Activated CD8-positive, alpha-beta memory T cell treated with anti-CD3 and anti-CD28 coated beads, Interleukin-2, amount 10 ng/mL, durations not matched to agents 7 days and 5 days (primary cell): ENCODE measurements around the gene ADCY10. TPM values are rescaled to one million over a fixed set of nuclear protein-coding genes. Genes with fewer than 3 reads are reported as not detected.

Source experiments
- ATAC-seq: fragments of 150-1000 bp; cut with Tn5 transposase; one replicate; pipeline ENCODE4 v1.10.0; 2021; ENCODE audit warnings: moderate library complexity
- CTCF ChIA-PET: fragments of 350-600 bp; sonication (Branson Sonifier 250); formaldehyde crosslinking; loops from one replicate; lab custom pipeline; 2021; ENCODE audit warnings: antibody characterized with exemption; lab: Charles Lee
- DNase-seq: peaks from one replicate; pipeline ENCODE4 v3.0.0-alpha.2; 2020
- H3K27ac Mint-ChIP-seq: one replicate; pipeline ENCODE4 v1.8.0; 2021; ENCODE audit warnings: mild to moderate bottlenecking, mixed read lengths
- H3K27me3 Mint-ChIP-seq: one replicate; pipeline ENCODE4 v1.8.0; 2021; ENCODE audit warnings: mixed read lengths
- H3K36me3 Mint-ChIP-seq: one replicate; pipeline ENCODE4 v1.8.0; 2021; ENCODE audit warnings: mild to moderate bottlenecking, mixed read lengths
- H3K4me1 Mint-ChIP-seq: one replicate; pipeline ENCODE4 v1.8.0; 2021; ENCODE audit warnings: mixed read lengths
- H3K4me3 Mint-ChIP-seq: one replicate; pipeline ENCODE4 v1.8.0; 2021; ENCODE audit warnings: mild to moderate bottlenecking, moderate library complexity, mixed read lengths
- H3K9me3 Mint-ChIP-seq: one replicate; pipeline ENCODE4 v1.8.0; 2022; ENCODE audit warnings: low read depth, mixed read lengths
- total RNA-seq, 2 experiments: library from RNA; stranded (reverse); gene quantifications; one replicate each; pipeline ENCODE4 v1.2.3, GENCODE V29; 2021

The ADCY10 gene
- total RNA-seq, 2 experiments from 2014 or later, result 0.07 to 0.32 TPM

DNA sequence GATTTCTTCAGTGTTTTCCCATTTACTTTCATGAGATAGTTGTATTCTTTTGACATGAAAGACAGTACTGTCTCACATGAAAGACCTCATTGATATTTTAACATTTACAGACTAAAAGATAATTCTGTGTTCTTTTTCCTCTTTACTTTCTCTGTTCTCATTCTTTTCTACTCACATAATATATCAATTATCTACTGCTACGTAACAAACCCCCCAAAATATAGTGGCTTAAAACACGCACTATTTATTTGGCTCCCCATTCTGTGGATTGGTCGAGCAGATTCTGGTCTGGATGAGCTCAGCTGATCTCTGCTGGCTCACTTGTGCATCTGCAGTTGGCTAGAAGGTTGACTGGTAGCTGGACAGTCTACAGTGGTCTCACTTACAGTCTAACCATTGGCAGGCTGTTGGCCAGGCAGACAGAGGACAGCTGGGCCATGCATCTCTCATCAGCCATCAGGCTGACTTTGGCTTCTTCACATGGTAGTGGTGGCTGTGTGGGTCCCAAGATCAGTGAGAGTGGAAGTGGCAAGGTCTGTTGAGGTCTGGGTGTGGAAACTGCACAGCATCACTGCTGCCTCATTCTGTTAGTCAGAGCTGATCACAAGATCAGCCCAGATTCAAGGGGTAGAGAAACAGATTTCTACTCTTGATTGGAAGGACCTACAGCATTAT lies 128.9 kb downstream of the ADCY10 start:
- Mint-ChIP-seq H3K36me3 (peaks cover 10% of the 10 kb centered on the region), H3K4me1 (peaks cover 4% of the 10 kb centered on the region), H3K27me3 (no peaks in the 10 kb centered on the region), H3K4me3 (no peak overlapping the region), H3K9me3 (peaks cover 6% of the 10 kb centered on the region), H3K27ac (no peak overlapping the region)
- DNase-seq, result no peak
- ATAC-seq, result peak; percentile 23
- CTCF ChIA-PET, result interaction anchor here (1.3 kb wide), 1 partner anchor 297 kb away, joined by 3 read pairs; no protein-coding TSS in a partner anchor

- Mint-ChIP-seq H3K9me3 (peaks cover 6% of the 10 kb centered on the region), H3K27me3 (no peaks in the 10 kb centered on the region), H3K36me3 (peaks cover 16% of the 10 kb centered on the region), H3K4me1 (peaks cover 4% of the 10 kb centered on the region), H3K4me3 (no peak overlapping the region), H3K27ac (no peak overlapping the region)
- ATAC-seq (no peak), DNase-seq (no peak)
- CTCF ChIA-PET, result no interaction called here
Measured at GRCh38 chr1:167782946-167783345, 131.0 kb downstream of the ADCY10 start.

- peaks cover 23% of the 10 kb centered on the region for H3K36me3 Mint-ChIP-seq
Measured at GRCh38 chr1:167781558-167781957, 132.4 kb downstream of the ADCY10 start.

DNA sequence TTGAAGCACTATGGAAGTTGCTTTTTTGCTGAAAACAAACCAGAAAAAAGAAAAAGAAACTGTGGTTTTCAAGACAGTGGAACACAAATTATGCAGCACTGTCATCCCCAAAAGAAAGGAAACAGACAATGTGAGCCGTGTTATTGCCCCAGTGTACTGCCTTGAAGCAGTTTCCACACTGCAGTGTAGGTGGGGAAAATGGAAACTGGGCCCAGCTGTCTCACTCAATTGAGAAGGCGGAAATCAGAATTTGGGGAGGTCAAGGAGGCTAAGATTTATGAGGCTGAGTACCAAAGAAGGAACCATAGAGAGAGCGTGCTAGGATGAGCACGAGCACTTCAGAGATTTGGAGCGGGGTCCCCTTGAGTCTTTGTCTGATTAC lies 136.7 kb downstream of the ADCY10 start:
- Mint-ChIP-seq H3K36me3 (peaks cover 34% of the 10 kb centered on the region), H3K27ac (no peak overlapping the region), H3K9me3 (peaks cover 6% of the 10 kb centered on the region), H3K4me3 (no peak overlapping the region), H3K27me3 (no peaks in the 10 kb centered on the region), H3K4me1 (no peaks in the 10 kb centered on the region)
- CTCF ChIA-PET, result no interaction called here
- DNase-seq, result no peak
- ATAC-seq, result no peak

More at GRCh38 chr1:167781558-167781957, 132.4 kb downstream of the ADCY10 start:
- H3K9me3 Mint-ChIP-seq, result peaks cover 6% of the 10 kb centered on the region
- H3K4me3 Mint-ChIP-seq, result no peak overlapping the region
- ATAC-seq, result no peak
- H3K27me3 Mint-ChIP-seq, result no peaks in the 10 kb centered on the region
- no peak overlapping the region for H3K27ac Mint-ChIP-seq
- CTCF ChIA-PET, result interaction anchor here (1.0 kb wide), 1 partner anchor 22 kb away, joined by 3 read pairs; no protein-coding TSS in a partner anchor
- H3K4me1 Mint-ChIP-seq, result peaks cover 4% of the 10 kb centered on the region
- no peak for DNase-seq

DNA sequence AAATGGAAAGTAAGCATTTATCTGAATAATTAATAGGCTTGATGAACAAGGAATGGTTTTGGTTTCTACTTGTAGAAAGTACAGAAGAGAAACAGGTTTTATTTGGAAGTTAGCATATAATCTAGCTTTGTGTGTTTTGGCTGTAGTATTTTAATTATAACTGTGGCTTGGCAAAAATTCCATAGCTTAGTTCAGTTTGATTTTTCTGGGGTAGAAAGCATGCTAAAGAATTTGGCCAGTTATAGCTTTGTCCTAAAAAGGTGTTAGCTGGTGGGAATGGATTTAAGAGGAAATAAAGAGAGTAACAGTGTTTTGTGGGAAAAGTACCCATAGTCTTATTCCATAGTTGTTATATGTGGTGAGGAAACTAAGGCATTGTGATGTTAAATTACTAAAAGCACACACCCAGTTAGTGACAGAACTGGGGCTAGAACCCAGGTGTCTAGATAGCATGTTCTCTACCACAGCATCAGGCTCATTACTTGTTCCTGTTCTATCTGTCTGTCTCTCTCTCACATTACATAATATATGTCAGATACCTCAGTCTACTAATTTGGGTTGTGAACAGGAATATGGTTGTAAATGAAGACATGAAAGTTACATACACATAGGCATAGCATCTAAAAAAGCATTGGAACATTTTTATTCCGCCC lies 137.2 kb downstream of the ADCY10 start:
- DNase-seq (no peak), ATAC-seq (no peak)
- Mint-ChIP-seq H3K27ac (no peak overlapping the region), H3K36me3 (peaks cover 36% of the 10 kb centered on the region), H3K4me1 (no peaks in the 10 kb centered on the region), H3K27me3 (no peaks in the 10 kb centered on the region), H3K9me3 (peaks cover 6% of the 10 kb centered on the region), H3K4me3 (no peak overlapping the region)
- CTCF ChIA-PET, result interaction anchor here (2.1 kb wide), 1 partner anchor 23 kb away, joined by 5 read pairs; no protein-coding TSS in a partner anchor

- DNase-seq (no peak), ATAC-seq (no peak)
- CTCF ChIA-PET, result interaction anchor here (2.1 kb wide), 1 partner anchor 24 kb away, joined by 5 read pairs; no protein-coding TSS in a partner anchor
- Mint-ChIP-seq H3K9me3 (peaks cover 4% of the 10 kb centered on the region), H3K4me1 (no peaks in the 10 kb centered on the region), H3K27ac (no peak overlapping the region), H3K36me3 (peaks cover 36% of the 10 kb centered on the region), H3K27me3 (no peaks in the 10 kb centered on the region), H3K4me3 (no peak overlapping the region)
Measured at GRCh38 chr1:167776151-167776550, 137.8 kb downstream of the ADCY10 start.

DNA sequence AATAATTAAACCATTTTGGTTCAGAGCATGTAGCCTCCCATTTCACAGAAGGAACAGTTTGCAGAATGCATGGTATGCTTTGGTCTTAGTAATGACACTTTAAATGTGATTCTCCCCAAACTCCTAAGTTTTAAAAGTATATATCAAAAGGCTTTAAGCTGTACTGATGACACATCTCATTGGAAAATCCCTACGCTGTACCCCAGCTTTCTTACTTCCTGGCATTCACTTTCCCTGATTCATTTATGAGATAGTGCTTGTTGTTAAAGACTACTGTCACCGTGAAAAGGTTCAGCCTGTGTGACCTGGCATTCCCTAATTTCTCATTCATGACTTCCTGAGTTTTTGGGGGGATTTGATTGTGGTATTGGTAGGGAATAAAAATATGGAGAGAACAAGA lies 138.8 kb downstream of the ADCY10 start:
- CTCF ChIA-PET, result interaction anchor here (2.1 kb wide), 1 partner anchor 25 kb away, joined by 5 read pairs; no protein-coding TSS in a partner anchor
- H3K27me3 Mint-ChIP-seq, result no peaks in the 10 kb centered on the region
- DNase-seq, result no peak
- no peak overlapping the region for H3K27ac Mint-ChIP-seq
- no peaks in the 10 kb centered on the region for H3K9me3 Mint-ChIP-seq
- H3K36me3 Mint-ChIP-seq, result peaks cover 32% of the 10 kb centered on the region
- ATAC-seq, result no peak
- no peak overlapping the region for H3K4me3 Mint-ChIP-seq
- no peaks in the 10 kb centered on the region for H3K4me1 Mint-ChIP-seq

DNA sequence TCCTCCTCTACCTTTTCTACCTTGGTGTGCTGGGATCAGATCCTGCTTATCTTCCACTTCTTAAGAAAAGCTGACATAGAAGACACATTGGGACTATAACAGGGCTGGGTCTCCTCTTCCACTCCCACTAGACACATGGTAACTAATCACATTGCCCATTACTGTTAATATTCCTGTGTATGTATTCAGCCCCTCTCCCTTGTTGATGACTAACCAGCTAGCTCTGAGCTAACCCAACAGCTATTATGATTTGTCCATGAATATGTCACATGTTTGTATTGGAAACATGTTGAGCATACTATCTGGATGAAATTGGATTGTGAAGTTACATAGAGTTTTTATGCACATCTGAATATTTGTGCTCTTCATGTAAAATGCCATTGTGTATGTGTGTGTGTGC lies 139.2 kb downstream of the ADCY10 start:
- Mint-ChIP-seq H3K27me3 (no peaks in the 10 kb centered on the region), H3K4me3 (no peak overlapping the region), H3K36me3 (peaks cover 36% of the 10 kb centered on the region), H3K9me3 (no peaks in the 10 kb centered on the region), H3K4me1 (no peaks in the 10 kb centered on the region), H3K27ac (no peak overlapping the region)
- no peak for DNase-seq
- no peak for ATAC-seq
- CTCF ChIA-PET, result interaction anchor here (2.1 kb wide), 1 partner anchor 25 kb away, joined by 5 read pairs; no protein-coding TSS in a partner anchor

- H3K27me3 Mint-ChIP-seq, result no peaks in the 10 kb centered on the region
- H3K27ac Mint-ChIP-seq, result no peak overlapping the region
- no peak overlapping the region for H3K4me3 Mint-ChIP-seq
- CTCF ChIA-PET, result interaction anchor here (1.0 kb wide), 1 partner anchor 11 kb away, joined by 3 read pairs; no protein-coding TSS in a partner anchor
- ATAC-seq, result no peak
- DNase-seq, result no peak
- H3K9me3 Mint-ChIP-seq, result no peaks in the 10 kb centered on the region
- H3K4me1 Mint-ChIP-seq, result no peaks in the 10 kb centered on the region
- peaks cover 35% of the 10 kb centered on the region for H3K36me3 Mint-ChIP-seq
Measured at GRCh38 chr1:167773516-167773915, 140.4 kb downstream of the ADCY10 start.

DNA sequence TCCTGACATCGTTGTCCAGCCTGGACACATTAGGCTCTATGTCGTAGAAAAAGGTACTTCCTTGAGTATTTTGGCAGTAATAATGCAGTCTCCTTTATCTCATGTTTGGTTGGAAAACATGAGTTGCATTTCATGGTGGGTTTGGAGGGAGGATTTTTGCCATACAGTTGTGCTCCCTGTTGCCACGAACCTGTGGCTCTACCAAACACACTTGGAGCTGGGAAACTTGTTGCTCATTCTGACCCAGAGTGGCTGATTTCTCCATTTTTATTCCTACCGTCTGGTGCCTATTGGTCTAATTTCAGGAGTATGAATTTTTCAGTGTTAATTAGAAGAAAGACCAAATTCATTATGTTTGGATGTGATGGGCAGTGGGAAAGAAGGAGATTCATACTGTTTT lies 141.5 kb downstream of the ADCY10 start:
- Mint-ChIP-seq H3K27ac (no peak overlapping the region), H3K27me3 (no peaks in the 10 kb centered on the region), H3K9me3 (no peaks in the 10 kb centered on the region), H3K4me1 (peaks cover 6% of the 10 kb centered on the region), H3K4me3 (no peak overlapping the region), H3K36me3 (peaks cover 36% of the 10 kb centered on the region)
- CTCF ChIA-PET, result no interaction called here
- DNase-seq, result no peak
- ATAC-seq, result no peak

DNA sequence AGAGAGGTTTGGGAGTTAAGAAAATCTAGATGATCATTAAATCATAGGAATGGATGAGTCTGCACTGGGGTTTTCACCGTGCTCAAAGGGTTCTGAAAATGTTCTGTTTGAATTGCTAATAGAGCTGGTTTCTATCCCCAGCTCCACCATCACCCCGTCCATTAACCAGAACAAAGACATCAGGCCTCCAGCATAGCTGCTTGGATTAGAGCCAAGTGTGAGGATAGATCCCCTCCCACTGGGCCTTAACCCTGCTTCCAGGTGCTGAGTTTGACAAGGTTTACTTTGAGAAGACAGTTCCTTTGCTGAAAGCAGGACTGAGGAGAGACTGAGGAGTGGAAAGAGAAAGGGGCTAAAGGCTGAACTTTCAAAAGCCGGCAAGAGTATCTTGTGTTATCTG lies 143.8 kb downstream of the ADCY10 start:
- H3K27ac Mint-ChIP-seq, result no peak overlapping the region
- H3K27me3 Mint-ChIP-seq, result no peaks in the 10 kb centered on the region
- ATAC-seq (no peak), DNase-seq (no peak)
- no peak overlapping the region for H3K4me3 Mint-ChIP-seq
- no peaks in the 10 kb centered on the region for H3K9me3 Mint-ChIP-seq
- H3K4me1 Mint-ChIP-seq, result peaks cover 8% of the 10 kb centered on the region
- CTCF ChIA-PET, result interaction anchor here (0.9 to 1.3 kb wide), 2 partner anchors 8 to 44 kb away, joined by 3 read pairs; no protein-coding TSS in a partner anchor
- peaks cover 25% of the 10 kb centered on the region for H3K36me3 Mint-ChIP-seq

DNA sequence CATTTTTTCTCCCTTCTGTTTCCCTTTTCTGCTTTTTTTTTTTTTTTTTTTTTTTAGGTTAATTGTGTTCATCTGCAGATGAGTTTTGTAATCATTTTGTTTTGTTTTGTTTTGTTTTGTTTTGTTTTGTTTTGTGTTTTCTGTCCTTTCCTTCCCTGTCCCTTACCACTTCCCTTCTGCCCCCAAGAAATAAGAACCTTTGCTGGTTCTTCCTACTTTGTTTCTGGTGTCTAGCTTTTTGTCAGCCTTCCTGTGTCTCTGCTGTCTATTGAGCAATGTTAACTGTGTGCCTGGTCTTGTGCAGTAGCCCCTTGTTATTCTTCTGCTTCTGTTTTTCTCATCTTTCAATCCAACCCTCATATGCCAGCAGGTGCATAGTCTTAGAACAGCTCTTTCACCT lies 146.2 kb downstream of the ADCY10 start:
- peaks cover 20% of the 10 kb centered on the region for H3K36me3 Mint-ChIP-seq
- ATAC-seq, result no peak
- no peaks in the 10 kb centered on the region for H3K27me3 Mint-ChIP-seq
- peaks cover 8% of the 10 kb centered on the region for H3K4me1 Mint-ChIP-seq
- no peak overlapping the region for H3K27ac Mint-ChIP-seq
- CTCF ChIA-PET, result no interaction called here
- DNase-seq, result no peak
- H3K4me3 Mint-ChIP-seq, result no peak overlapping the region
- H3K9me3 Mint-ChIP-seq, result no peaks in the 10 kb centered on the region

DNA sequence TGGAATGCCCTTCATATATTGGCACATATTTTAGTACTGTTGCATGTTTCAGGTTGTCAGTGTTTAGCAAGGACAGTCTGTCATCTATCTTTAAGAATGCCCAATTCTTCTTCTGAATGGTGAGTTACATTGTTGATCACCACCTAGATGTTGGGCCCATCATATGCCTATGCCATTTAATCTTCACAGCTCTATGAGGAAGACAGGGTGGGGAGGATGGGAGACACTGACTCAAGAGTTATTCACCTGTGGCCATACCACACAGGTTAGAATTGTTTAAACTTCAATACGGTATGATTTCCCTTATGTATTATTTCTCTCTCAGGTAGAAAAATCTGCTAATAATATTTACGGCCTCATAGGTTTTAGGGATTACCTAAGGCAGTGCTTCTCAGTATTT lies 147.4 kb downstream of the ADCY10 start:
- Mint-ChIP-seq H3K27me3 (no peaks in the 10 kb centered on the region), H3K27ac (no peak overlapping the region), H3K4me1 (peaks cover 12% of the 10 kb centered on the region), H3K4me3 (no peak overlapping the region), H3K36me3 (peaks cover 17% of the 10 kb centered on the region), H3K9me3 (no peaks in the 10 kb centered on the region)
- no peak for ATAC-seq
- CTCF ChIA-PET, result no interaction called here
- no peak for DNase-seq

DNA sequence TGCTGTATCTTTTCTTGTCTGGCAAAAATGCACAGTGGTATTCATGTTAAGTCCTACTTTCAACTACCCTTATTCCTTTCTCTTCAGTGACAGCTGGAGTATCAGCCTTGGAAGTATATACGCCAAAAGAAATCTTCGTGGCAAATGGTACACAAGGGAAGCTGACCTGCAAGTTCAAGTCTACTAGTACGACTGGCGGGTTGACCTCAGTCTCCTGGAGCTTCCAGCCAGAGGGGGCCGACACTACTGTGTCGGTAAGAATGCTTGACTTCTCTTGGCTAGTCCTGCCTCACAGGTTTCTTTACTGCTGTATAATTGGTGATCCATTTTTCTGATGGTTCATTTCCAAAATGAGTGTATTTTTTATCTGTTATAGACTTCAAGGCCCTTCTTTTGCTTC lies 148.4 kb downstream of the ADCY10 start:
- Mint-ChIP-seq H3K9me3 (no peaks in the 10 kb centered on the region), H3K27ac (no peak overlapping the region), H3K4me3 (no peak overlapping the region), H3K36me3 (peaks cover 14% of the 10 kb centered on the region), H3K4me1 (peaks cover 18% of the 10 kb centered on the region), H3K27me3 (no peaks in the 10 kb centered on the region)
- no peak for DNase-seq
- ATAC-seq, result no peak
- CTCF ChIA-PET, result no interaction called here
